ENCODE results near the gene ERBB4.
"Not testable (repeated sequence)": the region's sequence is repeated elsewhere in the genome, so short reads cannot be mapped to it uniquely, and the experiment has no call there.

ERBB4 gene

DNA sequence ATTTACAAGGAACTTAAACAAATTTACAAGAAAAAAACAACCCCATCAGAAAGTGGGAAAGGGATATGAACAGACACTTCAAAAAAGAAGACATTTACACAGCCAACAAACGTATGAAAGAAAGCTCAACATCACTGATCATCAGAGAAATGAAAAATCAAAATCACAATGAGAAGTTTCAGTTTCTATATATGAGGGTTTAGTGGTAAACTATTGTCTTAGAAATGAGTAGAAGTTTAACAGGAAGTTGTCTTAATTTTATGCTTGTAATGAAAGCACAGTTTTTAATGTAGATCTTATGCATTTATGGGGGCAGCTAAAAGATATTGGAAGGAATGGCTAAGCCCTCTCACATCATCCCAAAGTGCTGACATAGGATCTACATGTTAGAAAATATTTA, 325.4 kb downstream of the ERBB4 start:
- no peak overlapping the region for H3K4me3 ChIP-seq (ENCODE audit: low read depth, low read length)
- no peak for TF ChIP-seq CTCF (IDR thresholded peaks at IDR 0.05; ENCODE audit: borderline replicate concordance, insufficient read depth, low read depth, low read length)

DNA sequence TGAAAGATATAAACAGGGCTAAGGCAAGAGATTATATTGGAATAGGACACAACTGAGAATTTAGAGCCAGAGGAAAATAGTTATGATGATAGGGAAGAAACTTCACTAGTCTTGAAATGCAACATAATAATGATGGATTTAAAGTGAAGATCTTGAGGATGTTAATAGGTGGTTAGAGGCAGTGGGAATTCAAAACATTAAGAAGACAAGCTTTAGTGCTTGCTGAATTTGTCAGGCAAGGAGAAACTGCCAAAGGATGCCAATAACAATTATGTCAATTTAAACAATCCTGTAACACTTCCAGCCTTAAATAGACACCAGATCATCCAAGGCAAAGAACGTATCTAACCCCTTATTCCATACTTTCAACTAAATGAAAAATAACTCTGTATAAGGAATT, 330.1 kb downstream of the ERBB4 start:
- no peak for TF ChIP-seq CTCF (IDR thresholded peaks at IDR 0.05; ENCODE audit: borderline replicate concordance, insufficient read depth, low read depth, low read length)
- no peak overlapping the region for H3K4me3 ChIP-seq (ENCODE audit: low read depth, low read length)

DNA sequence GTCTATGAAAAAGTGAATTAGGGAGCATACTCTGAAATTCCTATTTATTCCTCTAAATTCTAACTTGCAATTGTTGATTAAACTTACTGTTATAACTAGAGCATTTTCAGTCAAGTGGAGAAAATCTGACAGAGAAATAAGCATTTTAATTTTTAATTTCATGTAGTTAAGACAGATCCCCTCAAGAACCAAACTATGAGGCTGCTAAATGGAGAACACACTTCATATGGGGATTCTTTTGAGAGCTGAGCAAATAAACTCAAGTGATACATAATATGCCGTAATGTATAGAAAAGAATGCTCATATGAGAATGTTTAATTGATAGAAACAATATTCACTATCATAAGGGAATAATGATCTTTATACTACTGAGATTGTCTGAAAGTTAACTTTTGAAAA, 340.8 kb downstream of the ERBB4 start:
- no peak overlapping the region for H3K4me3 ChIP-seq (ENCODE audit: low read depth, low read length)
- TF ChIP-seq CTCF (IDR thresholded peaks at IDR 0.05; ENCODE audit: borderline replicate concordance, insufficient read depth, low read depth, low read length), result no peak

GRCh38 chr2:212195626-212196025, 343.0 kb downstream of the ERBB4 start:
- H3K4me3 ChIP-seq (ENCODE audit: low read depth, low read length), result no peak overlapping the region
- no peak for TF ChIP-seq CTCF (IDR thresholded peaks at IDR 0.05; ENCODE audit: borderline replicate concordance, insufficient read depth, low read depth, low read length)

DNA sequence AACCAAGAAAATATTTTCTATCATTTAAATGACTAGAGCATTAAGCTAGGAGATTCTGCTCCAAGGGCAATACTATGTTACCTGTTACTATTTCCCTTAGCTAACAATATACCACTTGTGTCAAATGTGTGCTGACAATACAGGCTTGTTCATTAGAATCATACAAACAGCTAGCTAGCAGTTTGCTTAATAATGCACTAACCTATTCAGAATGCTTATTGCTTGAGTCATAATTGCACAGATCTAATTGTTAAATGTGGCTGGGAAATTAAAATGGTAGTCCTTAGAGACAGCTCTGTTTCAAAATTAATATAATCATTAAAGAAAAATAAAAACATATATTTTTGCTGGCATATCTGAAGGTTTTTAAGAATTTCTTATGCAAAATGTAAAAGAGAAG, 344.2 kb downstream of the ERBB4 start:
- no peak overlapping the region for H3K4me3 ChIP-seq (ENCODE audit: low read depth, low read length)
- no peak for TF ChIP-seq CTCF (IDR thresholded peaks at IDR 0.05; ENCODE audit: borderline replicate concordance, insufficient read depth, low read depth, low read length)

GRCh38 chr2:212193803-212194202, 344.8 kb downstream of the ERBB4 start:
- no peak overlapping the region for H3K4me3 ChIP-seq (ENCODE audit: low read depth, low read length)
- TF ChIP-seq CTCF (IDR thresholded peaks at IDR 0.05; ENCODE audit: borderline replicate concordance, insufficient read depth, low read depth, low read length), result no peak

DNA sequence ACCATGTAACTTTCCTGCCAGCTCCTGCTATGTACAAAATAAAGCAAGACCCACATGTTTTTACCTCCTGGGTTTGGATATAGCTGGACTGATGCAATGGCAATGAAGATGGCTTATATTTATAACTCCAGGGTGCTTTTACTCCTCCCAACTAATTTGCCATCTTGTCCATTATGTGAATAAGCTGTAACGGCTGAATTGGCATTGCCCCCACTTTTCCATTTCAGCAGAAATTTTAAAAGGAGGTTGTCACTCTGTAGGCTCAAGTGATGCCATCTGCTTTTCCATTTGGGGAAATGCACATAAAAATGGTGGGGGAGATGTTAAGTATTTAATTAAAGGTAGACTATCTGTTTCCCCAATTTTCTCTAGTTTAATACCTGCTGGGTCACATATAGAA, 345.5 kb downstream of the ERBB4 start:
- no peak for TF ChIP-seq CTCF (IDR thresholded peaks at IDR 0.05; ENCODE audit: borderline replicate concordance, insufficient read depth, low read depth, low read length)

DNA sequence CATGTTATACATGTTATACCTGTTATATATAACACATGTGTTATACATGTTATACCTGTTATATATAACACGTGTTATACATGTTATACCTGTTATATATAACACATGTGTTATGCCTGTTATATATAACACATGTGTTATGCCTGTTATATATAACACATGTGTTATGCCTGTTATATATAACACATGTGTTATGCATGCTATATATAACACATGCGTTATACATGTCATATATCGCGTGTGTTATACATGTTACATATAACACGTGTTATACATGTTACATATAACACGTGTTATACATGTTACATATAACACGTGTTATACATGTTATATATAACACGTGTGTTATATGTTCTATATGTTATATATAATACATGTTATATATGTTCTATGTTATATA, 347.2 kb downstream of the ERBB4 start:
- H3K4me3 ChIP-seq (ENCODE audit: low read depth, low read length), result not testable (repeated sequence)

More for the DNA sequence above, 345.5 kb downstream of the ERBB4 start:
- H3K4me3 ChIP-seq (ENCODE audit: low read depth, low read length), result no peak overlapping the region
